ENCODE results near the gene DSTYK. TPM values are rescaled to one million over a fixed set of nuclear protein-coding genes. Genes with fewer than 3 reads are reported as not detected.

Gene DSTYK
- total RNA-seq = 10 to 100 TPM; 14.0 to 14.4 TPM

GRCh38 chr1:205211169-205211838 is at the start of gene DSTYK:
DSTYK (minus strand) TSS chr1:205211702; CDS start chr1:205211535, 167 bp downstream.
- peak within 1 kb of the TSS; percentile 94 for H3K4me3 Mint-ChIP-seq
- peaks cover 44% of the 10 kb centered on the region for H3K4me1 Mint-ChIP-seq
- H3K9me3 Mint-ChIP-seq = no peaks in the 10 kb centered on the region
- DNase-seq = peak; percentile 93
- H3K27ac Mint-ChIP-seq = peak within 1 kb of the TSS; percentile 93
- H3K27me3 Mint-ChIP-seq = no peaks in the 10 kb centered on the region
- peaks cover 15% of the 10 kb centered on the region for H3K36me3 Mint-ChIP-seq

- no peak overlapping the region for H3K27ac Mint-ChIP-seq
- no peak overlapping the region for H3K4me3 Mint-ChIP-seq
- peaks cover 2% of the 10 kb centered on the region for H3K36me3 Mint-ChIP-seq
- H3K9me3 Mint-ChIP-seq = no peaks in the 10 kb centered on the region
- peaks cover 34% of the 10 kb centered on the region for H3K4me1 Mint-ChIP-seq
- no peak for DNase-seq
- no peaks in the 10 kb centered on the region for H3K27me3 Mint-ChIP-seq
Observed at GRCh38 chr1:205259998-205260397, 48.5 kb upstream of the DSTYK start.

- Mint-ChIP-seq H3K4me1 (peaks cover 34% of the 10 kb centered on the region), H3K9me3 (no peaks in the 10 kb centered on the region), H3K36me3 (peaks cover 2% of the 10 kb centered on the region), H3K27ac (no peak overlapping the region), H3K27me3 (no peaks in the 10 kb centered on the region), H3K4me3 (no peak overlapping the region)
- DNase-seq = no peak
Observed at GRCh38 chr1:205259324-205259832, 47.9 kb upstream of the DSTYK start.

- H3K9me3 Mint-ChIP-seq = no peaks in the 10 kb centered on the region
- peaks cover 2% of the 10 kb centered on the region for H3K36me3 Mint-ChIP-seq
- H3K4me3 Mint-ChIP-seq = no peak overlapping the region
- no peaks in the 10 kb centered on the region for H3K27me3 Mint-ChIP-seq
- H3K27ac Mint-ChIP-seq = no peak overlapping the region
- H3K4me1 Mint-ChIP-seq = peaks cover 34% of the 10 kb centered on the region
- DNase-seq = no peak
Observed at GRCh38 chr1:205258719-205259118, 47.2 kb upstream of the DSTYK start.

- Mint-ChIP-seq H3K4me3 (no peak overlapping the region), H3K27me3 (no peaks in the 10 kb centered on the region), H3K9me3 (no peaks in the 10 kb centered on the region), H3K4me1 (peaks cover 31% of the 10 kb centered on the region), H3K36me3 (peaks cover 2% of the 10 kb centered on the region), H3K27ac (no peak overlapping the region)
- DNase-seq = no peak
Observed at GRCh38 chr1:205258261-205258691, 46.8 kb upstream of the DSTYK start.

- no peak for DNase-seq
- no peaks in the 10 kb centered on the region for H3K27me3 Mint-ChIP-seq
- no peak overlapping the region for H3K4me3 Mint-ChIP-seq
- no peaks in the 10 kb centered on the region for H3K9me3 Mint-ChIP-seq
- H3K36me3 Mint-ChIP-seq = peaks cover 2% of the 10 kb centered on the region
- no peak overlapping the region for H3K27ac Mint-ChIP-seq
- H3K4me1 Mint-ChIP-seq = peaks cover 27% of the 10 kb centered on the region
Observed at GRCh38 chr1:205257735-205258134, 46.2 kb upstream of the DSTYK start.

- no peak overlapping the region for H3K27ac Mint-ChIP-seq
- H3K4me3 Mint-ChIP-seq = no peak overlapping the region
- peaks cover 22% of the 10 kb centered on the region for H3K4me1 Mint-ChIP-seq
- H3K9me3 Mint-ChIP-seq = no peaks in the 10 kb centered on the region
- no peaks in the 10 kb centered on the region for H3K27me3 Mint-ChIP-seq
- no peak for DNase-seq
- peaks cover 2% of the 10 kb centered on the region for H3K36me3 Mint-ChIP-seq
Observed at GRCh38 chr1:205256951-205257625, 45.6 kb upstream of the DSTYK start.

- DNase-seq = peak; percentile 81
- Mint-ChIP-seq H3K4me1 (peaks cover 15% of the 10 kb centered on the region), H3K27me3 (no peaks in the 10 kb centered on the region), H3K9me3 (no peaks in the 10 kb centered on the region), H3K36me3 (no peaks in the 10 kb centered on the region), H3K27ac (no peak overlapping the region), H3K4me3 (no peak overlapping the region)
Observed at GRCh38 chr1:205255941-205256780, 44.7 kb upstream of the DSTYK start.

- no peak overlapping the region for H3K4me3 Mint-ChIP-seq
- DNase-seq = no peak
- peaks cover 9% of the 10 kb centered on the region for H3K4me1 Mint-ChIP-seq
- no peak overlapping the region for H3K27ac Mint-ChIP-seq
- H3K27me3 Mint-ChIP-seq = no peaks in the 10 kb centered on the region
- peaks cover 8% of the 10 kb centered on the region for H3K36me3 Mint-ChIP-seq
- H3K9me3 Mint-ChIP-seq = no peaks in the 10 kb centered on the region
Observed at GRCh38 chr1:205251576-205251975, 40.1 kb upstream of the DSTYK start.

- peaks cover 6% of the 10 kb centered on the region for H3K4me1 Mint-ChIP-seq
- no peaks in the 10 kb centered on the region for H3K9me3 Mint-ChIP-seq
- H3K4me3 Mint-ChIP-seq = no peak overlapping the region
- H3K27ac Mint-ChIP-seq = no peak overlapping the region
- no peaks in the 10 kb centered on the region for H3K27me3 Mint-ChIP-seq
- H3K36me3 Mint-ChIP-seq = peaks cover 16% of the 10 kb centered on the region
- DNase-seq = no peak
Observed at GRCh38 chr1:205250699-205251098, 39.2 kb upstream of the DSTYK start.

- H3K4me3 Mint-ChIP-seq = no peak overlapping the region
- no peak for DNase-seq
- no peaks in the 10 kb centered on the region for H3K9me3 Mint-ChIP-seq
- H3K36me3 Mint-ChIP-seq = peaks cover 16% of the 10 kb centered on the region
- H3K4me1 Mint-ChIP-seq = peaks cover 5% of the 10 kb centered on the region
- H3K27ac Mint-ChIP-seq = no peak overlapping the region
- H3K27me3 Mint-ChIP-seq = no peaks in the 10 kb centered on the region
Observed at GRCh38 chr1:205249651-205250050, 38.1 kb upstream of the DSTYK start.

GRCh38 chr1:205248793-205249601 is 37.5 kb upstream of the DSTYK start:
- DNase-seq = no peak
- Mint-ChIP-seq H3K36me3 (peaks cover 16% of the 10 kb centered on the region), H3K27me3 (no peaks in the 10 kb centered on the region), H3K27ac (no peak overlapping the region), H3K4me1 (peaks cover 5% of the 10 kb centered on the region), H3K4me3 (no peak overlapping the region), H3K9me3 (no peaks in the 10 kb centered on the region)

GRCh38 chr1:205247130-205247921 is 35.8 kb upstream of the DSTYK start:
- H3K27me3 Mint-ChIP-seq = no peaks in the 10 kb centered on the region
- no peaks in the 10 kb centered on the region for H3K9me3 Mint-ChIP-seq
- peaks cover 5% of the 10 kb centered on the region for H3K4me1 Mint-ChIP-seq
- H3K4me3 Mint-ChIP-seq = no peak overlapping the region
- no peak overlapping the region for H3K27ac Mint-ChIP-seq
- DNase-seq = no peak
- H3K36me3 Mint-ChIP-seq = peaks cover 23% of the 10 kb centered on the region
